GM12878 (cell line): ENCODE results near the gene PFKFB3. TPM values are rescaled to one million over a fixed set of nuclear protein-coding genes. Genes with fewer than 3 reads are reported as not detected.

Experiments
- ATAC-seq: fragments of 200-7000 bp; cut with Tn5 transposase; 3 replicates; pipeline ENCODE4 v1.9.1; 2020; ENCODE audit warnings: mild to moderate bottlenecking, moderate library complexity
- BruUV-seq: library from RNA; stranded (reverse); fragments of 400-500 nt; replicated peaks from 2 replicates; lab custom pipeline; 2021; lab: Mats Ljungman, UMichigan
- CTCF ChIA-PET: fragments of 300-600 bp; sonication (Branson Sonifier 250); formaldehyde crosslinking; extraction: SDS; loops from one replicate; lab custom pipeline; 2021; ENCODE audit warnings: inconsistent platforms; lab: Yijun Ruan, JAX
- POLR2A ChIA-PET: fragments of 350-600 bp; formaldehyde crosslinking; extraction: SDS; loops from one replicate; lab custom pipeline; 2021; ENCODE audit warnings: inconsistent platforms; lab: Charles Lee
- RAD21 ChIA-PET: fragments of 300-600 bp; sonication (Branson Sonifier 250); formaldehyde crosslinking; loops from one replicate; lab custom pipeline; 2023; ENCODE audit warnings: antibody characterized with exemption; ENCODE audit not compliant: unreplicated experiment; lab: Charles Lee
- SMC1A ChIA-PET: fragments of 300-600 bp; sonication (Branson Sonifier 250); formaldehyde crosslinking; loops from one replicate; lab custom pipeline; 2023; ENCODE audit not compliant: unreplicated experiment, uncharacterized antibody; lab: Charles Lee
- DNase-seq: peaks from one replicate; pipeline ENCODE4 v3.0.0-alpha.2; 2011; ENCODE audit warnings: low read depth, low spot score
- FAIRE-seq: peaks from 3 replicates; lab custom pipeline; 2011; peaks lifted over from hg19 to GRCh38; lab: Jason Lieb, UNC
- H2AFZ ChIP-seq: 2 replicates; pipeline ENCODE4 v1.6.0; 2011; ENCODE audit warnings: low read depth, low read length, control low read depth; ENCODE audit not compliant: control insufficient read depth
- H3K27ac ChIP-seq: 2 replicates; pipeline ENCODE4 v1.5.1; 2011; ENCODE audit warnings: control low read depth; ENCODE audit not compliant: control insufficient read depth, insufficient read depth
- H3K27me3 ChIP-seq, 2 experiments: replicated peaks in 1 of 2; 2 replicates each; pipeline versions ENCODE4 v1.6.0 to v1.6.1; 2011; ENCODE audit warnings: low read length in 1 of 2; ENCODE audit not compliant: control insufficient read depth in 2 of 2, insufficient read depth in 2 of 2
- H3K36me3 ChIP-seq, 2 experiments: 2 replicates each; pipeline ENCODE4 v1.5.1; 2011; ENCODE audit warnings: low read length in 1 of 2; ENCODE audit not compliant: control insufficient read depth in 2 of 2, insufficient read depth in 2 of 2
- H3K4me1 ChIP-seq: 2 replicates; pipeline ENCODE4 v1.6.1; 2011; ENCODE audit warnings: mild to moderate bottlenecking, low read length, moderate library complexity, mixed read lengths; ENCODE audit not compliant: control insufficient read depth, insufficient read depth
- H3K4me2 ChIP-seq: 2 replicates; pipeline ENCODE4 v1.6.0; 2011; ENCODE audit warnings: control low read depth; ENCODE audit not compliant: control insufficient read depth, insufficient read depth
- H3K4me3 ChIP-seq: fragments of 200-600 bp; sonication (generic); 2 replicates; pipeline ENCODE4 v1.5.1; 2016
- H3K79me2 ChIP-seq: 2 replicates; pipeline ENCODE4 v1.6.0; 2011; ENCODE audit warnings: low read length; ENCODE audit not compliant: control insufficient read depth, insufficient read depth
- H3K9ac ChIP-seq: 2 replicates; pipeline ENCODE4 v1.8.0; 2011; ENCODE audit warnings: low read length, control low read depth, mixed read lengths; ENCODE audit not compliant: control insufficient read depth, insufficient read depth
- H3K9me3 ChIP-seq: replicated peaks from 3 replicates; pipeline ENCODE4 v1.5.1; 2011; ENCODE audit warnings: mild to moderate bottlenecking, low read length; ENCODE audit not compliant: control insufficient read depth, insufficient read depth
- H4K20me1 ChIP-seq: 2 replicates; pipeline ENCODE4 v1.6.0; 2011; ENCODE audit not compliant: control insufficient read depth, insufficient read depth
- BACH1 ChIP-seq: fragments of 450-650 bp; IDR thresholded peaks from 2 replicates; pipeline ENCODE4 v1.6.1; 2017; ENCODE audit warnings: mild to moderate bottlenecking, borderline replicate concordance
- BCL11A ChIP-seq: IDR thresholded peaks from 2 replicates; pipeline ENCODE4 v1.6.1; 2011; ENCODE audit warnings: low read depth, low read length
- BRCA1 ChIP-seq: IDR thresholded peaks from 2 replicates; pipeline ENCODE4 v1.6.1; 2011; ENCODE audit warnings: low read depth, low read length, improper control_type of control experiment
- CHD4 ChIP-seq: fragments of 200-600 bp; sonication (generic); IDR thresholded peaks from 2 replicates; pipeline ENCODE4 v1.6.1; 2016; ENCODE audit warnings: mild to moderate bottlenecking
- DPF2 ChIP-seq: fragments of 450-650 bp; IDR thresholded peaks from 2 replicates; pipeline ENCODE4 v1.6.1; 2017; ENCODE audit warnings: mild to moderate bottlenecking
- FOXM1 ChIP-seq: IDR thresholded peaks from 2 replicates; pipeline ENCODE4 v1.6.1; 2012; ENCODE audit warnings: low read depth, mild to moderate bottlenecking, inconsistent platforms, low read length, moderate library complexity
- IKZF1 ChIP-seq: fragments of 450-650 bp; conservative IDR thresholded peaks from 2 replicates; pipeline ENCODE4 v1.6.1; 2017; ENCODE audit warnings: antibody characterized with exemption, mild to moderate bottlenecking
- LARP7 ChIP-seq: fragments of 450-650 bp; IDR thresholded peaks from 2 replicates; pipeline ENCODE4 v1.6.1; 2017; ENCODE audit warnings: mild to moderate bottlenecking
- NFXL1 ChIP-seq: fragments of 450-650 bp; IDR thresholded peaks from 2 replicates; pipeline ENCODE4 v1.6.1; 2017; ENCODE audit warnings: antibody characterized with exemption, mild to moderate bottlenecking, borderline replicate concordance
- NFYA ChIP-seq: IDR thresholded peaks from 2 replicates; pipeline ENCODE4 v1.6.1; 2011; ENCODE audit warnings: low read depth, mild to moderate bottlenecking, low read length, improper control_type of control experiment, borderline replicate concordance
- POLR2AphosphoS5 ChIP-seq: IDR thresholded peaks from 2 replicates; pipeline ENCODE4 v1.6.1; 2011; ENCODE audit warnings: mild to moderate bottlenecking, low read length, inconsistent platforms
- RELA ChIP-seq: fragments of 450-650 bp; IDR thresholded peaks from 2 replicates; pipeline ENCODE4 v1.8.0; 2014; ENCODE audit warnings: borderline replicate concordance; ENCODE audit not compliant: partially characterized antibody
- TBL1XR1 ChIP-seq: IDR thresholded peaks from 2 replicates; pipeline ENCODE4 v1.6.1; 2012; ENCODE audit warnings: low read depth, low read length, improper control_type of control experiment
- WRNIP1 ChIP-seq: IDR thresholded peaks from 2 replicates; pipeline ENCODE4 v1.6.1; 2011; ENCODE audit warnings: low read depth, low read length, improper control_type of control experiment, borderline replicate concordance
- YY1 ChIP-seq: IDR thresholded peaks from 2 replicates; pipeline ENCODE4 v1.6.1; 2011; ENCODE audit warnings: low read depth, mild to moderate bottlenecking, low read length
- WGBS: methylation state at CpG from one replicate; pipeline ENCODE4 v1.1.6; 2016; ENCODE audit warnings: low lambda C conversion rate; ENCODE audit not compliant: insufficient replicate concordance, insufficient coverage; ENCODE audit errors: missing lambda C conversion rate; 5-methylcytosine and 5-hydroxymethylcytosine counted together
- in situ Hi-C: fragments of 300-500 bp; cut with MboI; formaldehyde crosslinking; loops from 9 replicates; pipeline ENCODE4 v1.14.3; 2018; ENCODE audit warnings: mixed read lengths
- intact Hi-C: fragments of 100-400 bp; cut with micrococcal nuclease; formaldehyde crosslinking; loops from one replicate; pipeline ENCODE4 v1.14.2; 2022; ENCODE audit not compliant: unreplicated experiment
- polyA plus RNA-seq, 11 experiments: library from polyadenylated mRNA; depleted of rRNA in 4 of 11; unstranded in 6 of 11; stranded (reverse) in 5 of 11; fragments of >200 nt; fragmentation: Nextera tagmentation in 4 of 11; fragmentation: Illumina TruSeq in 1 of 11; extraction: Ambion mirVana in 4 of 11; extraction: Trizol in 1 of 11; gene quantifications; 1 replicate in 1 of 11; 2 replicates in 10 of 11; pipeline versions ENCODE4 v1.2.1 to v1.2.3, GENCODE V29; 2011 to 2016; ENCODE audit warnings: inconsistent platforms in 2 of 11, missing spikeins in 2 of 11, low read depth in 1 of 11
- total RNA-seq, 4 experiments: library from RNA; depleted of rRNA in 3 of 4; stranded (reverse); fragments of >200 nt in 3 of 4; fragmentation: Illumina TruSeq in 1 of 4; extraction: Trizol in 1 of 4; gene quantifications; 2 replicates each; pipeline versions ENCODE4 v1.2.1 to v1.2.3, GENCODE V29; 2013 to 2021
- TF ChIP-seq, protein P1 (sequence below): fragments of 450-650 bp; formaldehyde crosslinking; IDR thresholded peaks from 2 replicates; pipeline ENCODE4 v1.4.0; 2020; ENCODE audit warnings: mild to moderate bottlenecking, moderate library complexity
- TF ChIP-seq, protein P2 (sequence below): fragments of 450-650 bp; IDR thresholded peaks from 2 replicates; pipeline ENCODE4 v1.6.1; 2017; ENCODE audit warnings: low read depth, mild to moderate bottlenecking, moderate library complexity
- TF ChIP-seq, protein P3 (sequence below): fragments of 450-650 bp; IDR thresholded peaks from 2 replicates; pipeline ENCODE4 v1.6.1; 2017; ENCODE audit warnings: mild to moderate bottlenecking, moderate library complexity

The PFKFB3 gene
- total and polyA plus RNA-seq, 10 of the 15 experiments (the other 5 are each of a cell fraction or from before 2014, with no cell fraction given) = 1.6 to 46.7 (median 13.7) TPM

DNA sequence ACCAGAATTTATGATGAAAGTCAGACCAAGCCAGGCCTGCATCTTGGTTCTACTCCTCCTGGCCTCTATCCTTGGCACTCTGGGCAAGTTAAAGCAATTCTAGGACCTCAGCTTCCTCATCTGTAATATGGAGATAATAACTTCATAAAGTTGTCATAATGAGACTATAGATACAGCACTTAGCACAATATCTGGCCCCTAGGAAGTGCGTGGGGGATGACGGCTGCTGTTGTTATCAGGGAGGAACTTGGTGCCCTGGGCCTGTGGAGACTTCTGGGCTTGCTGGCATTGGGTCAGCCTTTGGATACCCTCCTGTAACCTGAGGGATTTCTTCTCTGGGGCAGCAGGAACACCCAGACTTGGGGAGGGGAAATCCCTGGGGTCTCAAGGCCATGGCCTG, 27.6 kb downstream of the PFKFB3 start:
- H3K4me2 ChIP-seq = no peak overlapping the region
- WGBS = 100% methylated on average over 2 of the region's 2 CpGs
- no peaks in the 10 kb centered on the region for H3K79me2 ChIP-seq
- no peak overlapping the region for H3K4me3 ChIP-seq
- ATAC-seq (no peak), FAIRE-seq (no peak), DNase-seq (no peak)
- intact Hi-C loops (no loop called here), in situ Hi-C loops (no loop called here)
- ChIA-PET POLR2A (no interaction called here), RAD21 (no interaction called here), CTCF (no interaction called here), SMC1A (interaction anchor here (0.8 kb wide), 1 partner anchor 66 kb away, joined by 3 read pairs; no protein-coding TSS in a partner anchor)
- BruUV-seq = no TSS peak
- no peaks in the 10 kb centered on the region for H3K4me1 ChIP-seq
- H3K9ac ChIP-seq = no peak overlapping the region
- H2AFZ ChIP-seq = no peak overlapping the region
- no peaks in the 10 kb centered on the region for H3K9me3 ChIP-seq
- no peaks in the 10 kb centered on the region for H3K27me3 ChIP-seq
- no peak overlapping the region for H3K27ac ChIP-seq
- H4K20me1 ChIP-seq = no peaks in the 10 kb centered on the region; the same call in 1 of the 2 replicates
- H3K36me3 ChIP-seq = peaks cover 31 to 35% of the 10 kb centered on the region in 2 experiments
- TF ChIP-seq, protein P1, sequence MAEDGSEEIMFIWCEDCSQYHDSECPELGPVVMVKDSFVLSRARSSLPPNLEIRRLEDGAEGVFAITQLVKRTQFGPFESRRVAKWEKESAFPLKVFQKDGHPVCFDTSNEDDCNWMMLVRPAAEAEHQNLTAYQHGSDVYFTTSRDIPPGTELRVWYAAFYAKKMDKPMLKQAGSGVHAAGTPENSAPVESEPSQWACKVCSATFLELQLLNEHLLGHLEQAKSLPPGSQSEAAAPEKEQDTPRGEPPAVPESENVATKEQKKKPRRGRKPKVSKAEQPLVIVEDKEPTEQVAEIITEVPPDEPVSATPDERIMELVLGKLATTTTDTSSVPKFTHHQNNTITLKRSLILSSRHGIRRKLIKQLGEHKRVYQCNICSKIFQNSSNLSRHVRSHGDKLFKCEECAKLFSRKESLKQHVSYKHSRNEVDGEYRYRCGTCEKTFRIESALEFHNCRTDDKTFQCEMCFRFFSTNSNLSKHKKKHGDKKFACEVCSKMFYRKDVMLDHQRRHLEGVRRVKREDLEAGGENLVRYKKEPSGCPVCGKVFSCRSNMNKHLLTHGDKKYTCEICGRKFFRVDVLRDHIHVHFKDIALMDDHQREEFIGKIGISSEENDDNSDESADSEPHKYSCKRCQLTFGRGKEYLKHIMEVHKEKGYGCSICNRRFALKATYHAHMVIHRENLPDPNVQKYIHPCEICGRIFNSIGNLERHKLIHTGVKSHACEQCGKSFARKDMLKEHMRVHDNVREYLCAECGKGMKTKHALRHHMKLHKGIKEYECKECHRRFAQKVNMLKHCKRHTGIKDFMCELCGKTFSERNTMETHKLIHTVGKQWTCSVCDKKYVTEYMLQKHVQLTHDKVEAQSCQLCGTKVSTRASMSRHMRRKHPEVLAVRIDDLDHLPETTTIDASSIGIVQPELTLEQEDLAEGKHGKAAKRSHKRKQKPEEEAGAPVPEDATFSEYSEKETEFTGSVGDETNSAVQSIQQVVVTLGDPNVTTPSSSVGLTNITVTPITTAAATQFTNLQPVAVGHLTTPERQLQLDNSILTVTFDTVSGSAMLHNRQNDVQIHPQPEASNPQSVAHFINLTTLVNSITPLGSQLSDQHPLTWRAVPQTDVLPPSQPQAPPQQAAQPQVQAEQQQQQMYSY (CRISPR knock-in tag) = no peak
- TF ChIP-seq, protein P2, sequence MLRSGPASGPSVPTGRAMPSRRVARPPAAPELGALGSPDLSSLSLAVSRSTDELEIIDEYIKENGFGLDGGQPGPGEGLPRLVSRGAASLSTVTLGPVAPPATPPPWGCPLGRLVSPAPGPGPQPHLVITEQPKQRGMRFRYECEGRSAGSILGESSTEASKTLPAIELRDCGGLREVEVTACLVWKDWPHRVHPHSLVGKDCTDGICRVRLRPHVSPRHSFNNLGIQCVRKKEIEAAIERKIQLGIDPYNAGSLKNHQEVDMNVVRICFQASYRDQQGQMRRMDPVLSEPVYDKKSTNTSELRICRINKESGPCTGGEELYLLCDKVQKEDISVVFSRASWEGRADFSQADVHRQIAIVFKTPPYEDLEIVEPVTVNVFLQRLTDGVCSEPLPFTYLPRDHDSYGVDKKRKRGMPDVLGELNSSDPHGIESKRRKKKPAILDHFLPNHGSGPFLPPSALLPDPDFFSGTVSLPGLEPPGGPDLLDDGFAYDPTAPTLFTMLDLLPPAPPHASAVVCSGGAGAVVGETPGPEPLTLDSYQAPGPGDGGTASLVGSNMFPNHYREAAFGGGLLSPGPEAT = no peak
- TF ChIP-seq RELA (no peak), POLR2AphosphoS5 (no peak), FOXM1 (no peak), TBL1XR1 (no peak), BRCA1 (no peak), IKZF1 (no peak), BCL11A (no peak), YY1 (no peak), CHD4 (no peak), LARP7 (no peak), WRNIP1 (no peak), NFXL1 (no peak), DPF2 (no peak), BACH1 (no peak), NFYA (no peak)
- TF ChIP-seq, protein P3, sequence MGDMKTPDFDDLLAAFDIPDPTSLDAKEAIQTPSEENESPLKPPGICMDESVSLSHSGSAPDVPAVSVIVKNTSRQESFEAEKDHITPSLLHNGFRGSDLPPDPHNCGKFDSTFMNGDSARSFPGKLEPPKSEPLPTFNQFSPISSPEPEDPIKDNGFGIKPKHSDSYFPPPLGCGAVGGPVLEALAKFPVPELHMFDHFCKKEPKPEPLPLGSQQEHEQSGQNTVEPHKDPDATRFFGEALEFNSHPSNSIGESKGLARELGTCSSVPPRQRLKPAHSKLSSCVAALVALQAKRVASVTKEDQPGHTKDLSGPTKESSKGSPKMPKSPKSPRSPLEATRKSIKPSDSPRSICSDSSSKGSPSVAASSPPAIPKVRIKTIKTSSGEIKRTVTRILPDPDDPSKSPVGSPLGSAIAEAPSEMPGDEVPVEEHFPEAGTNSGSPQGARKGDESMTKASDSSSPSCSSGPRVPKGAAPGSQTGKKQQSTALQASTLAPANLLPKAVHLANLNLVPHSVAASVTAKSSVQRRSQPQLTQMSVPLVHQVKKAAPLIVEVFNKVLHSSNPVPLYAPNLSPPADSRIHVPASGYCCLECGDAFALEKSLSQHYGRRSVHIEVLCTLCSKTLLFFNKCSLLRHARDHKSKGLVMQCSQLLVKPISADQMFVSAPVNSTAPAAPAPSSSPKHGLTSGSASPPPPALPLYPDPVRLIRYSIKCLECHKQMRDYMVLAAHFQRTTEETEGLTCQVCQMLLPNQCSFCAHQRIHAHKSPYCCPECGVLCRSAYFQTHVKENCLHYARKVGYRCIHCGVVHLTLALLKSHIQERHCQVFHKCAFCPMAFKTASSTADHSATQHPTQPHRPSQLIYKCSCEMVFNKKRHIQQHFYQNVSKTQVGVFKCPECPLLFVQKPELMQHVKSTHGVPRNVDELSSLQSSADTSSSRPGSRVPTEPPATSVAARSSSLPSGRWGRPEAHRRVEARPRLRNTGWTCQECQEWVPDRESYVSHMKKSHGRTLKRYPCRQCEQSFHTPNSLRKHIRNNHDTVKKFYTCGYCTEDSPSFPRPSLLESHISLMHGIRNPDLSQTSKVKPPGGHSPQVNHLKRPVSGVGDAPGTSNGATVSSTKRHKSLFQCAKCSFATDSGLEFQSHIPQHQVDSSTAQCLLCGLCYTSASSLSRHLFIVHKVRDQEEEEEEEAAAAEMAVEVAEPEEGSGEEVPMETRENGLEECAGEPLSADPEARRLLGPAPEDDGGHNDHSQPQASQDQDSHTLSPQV = no peak
